Smooth muscle cell of the brain vasculature (primary cell): ENCODE results near the gene TPM1.
"Not testable (repeated sequence)": the region's sequence is repeated elsewhere in the genome, so short reads cannot be mapped to it uniquely, and the experiment has no call there.

Experiments
- DNase-seq: peaks from one replicate; pipeline ENCODE4 v3.0.0-alpha.2; 2012; ENCODE audit warnings: low read depth, low spot score

The TPM1 gene

GRCh38 chr15:63041974-63042876, at the start of gene TPM1:
TPM1 (plus strand) TSS chr15:63042747; CDS start chr15:63042830, 83 bp downstream.
- no peak for DNase-seq

GRCh38 chr15:62993066-62993465, 49.5 kb upstream of the TPM1 start:
- DNase-seq = no peak

GRCh38 chr15:62993632-62994031, 48.9 kb upstream of the TPM1 start:
- not testable (repeated sequence) for DNase-seq

- no peak for DNase-seq
Observed at GRCh38 chr15:62994439-62994838, 48.1 kb upstream of the TPM1 start.

GRCh38 chr15:62994975-62995681, 47.4 kb upstream of the TPM1 start:
- DNase-seq = no peak

GRCh38 chr15:62997441-62997840, 45.1 kb upstream of the TPM1 start:
- DNase-seq = no peak

GRCh38 chr15:62998262-62998890, 44.2 kb upstream of the TPM1 start:
- no peak for DNase-seq

- no peak for DNase-seq
Observed at GRCh38 chr15:62999178-62999577, 43.4 kb upstream of the TPM1 start.

GRCh38 chr15:62999923-63000561, 42.5 kb upstream of the TPM1 start:
- DNase-seq = no peak

- no peak for DNase-seq
Observed at GRCh38 chr15:63000706-63001105, 41.8 kb upstream of the TPM1 start.

GRCh38 chr15:63004211-63004610, 38.3 kb upstream of the TPM1 start:
- DNase-seq = no peak

GRCh38 chr15:63006032-63006878, 36.3 kb upstream of the TPM1 start:
- no peak for DNase-seq

GRCh38 chr15:63008333-63009049, 34.1 kb upstream of the TPM1 start:
- no peak for DNase-seq

GRCh38 chr15:63010386-63010785, 32.2 kb upstream of the TPM1 start:
- no peak for DNase-seq

- no peak for DNase-seq
Observed at GRCh38 chr15:63010920-63011693, 31.4 kb upstream of the TPM1 start.

- no peak for DNase-seq
Observed at GRCh38 chr15:63012444-63012843, 30.1 kb upstream of the TPM1 start.

- DNase-seq = peak; percentile 73
Observed at GRCh38 chr15:63013052-63013808, 29.3 kb upstream of the TPM1 start.

- DNase-seq = no peak
Observed at GRCh38 chr15:63014578-63014977, 28.0 kb upstream of the TPM1 start.

GRCh38 chr15:63015618-63016017, 26.9 kb upstream of the TPM1 start:
- no peak for DNase-seq
